ENCODE measurements around the gene PLIN5. TPM values are rescaled to one million over a fixed set of nuclear protein-coding genes. Genes with fewer than 3 reads are reported as not detected.

The PLIN5 gene
- total RNA-seq, 1 donor from 2014 or later: 0.54 TPM

- Mint-ChIP-seq H3K27me3 (ENCODE audit: unreplicated experiment) (peaks cover 11% of the 10 kb centered on the region), H3K9me3 (ENCODE audit: unreplicated experiment) (peaks cover 8% of the 10 kb centered on the region), H3K4me3 (ENCODE audit: unreplicated experiment) (no peak overlapping the region), H3K27ac (ENCODE audit: unreplicated experiment) (no peak overlapping the region), H3K36me3 (ENCODE audit: unreplicated experiment) (peaks cover 11% of the 10 kb centered on the region), H3K4me1 (ENCODE audit: low read depth, unreplicated experiment) (no peaks in the 10 kb centered on the region)
- TF ChIP-seq CTCF (IDR thresholded peaks at IDR 0.05; ENCODE audit: partially characterized antibody, unreplicated experiment): no peak
- no peak for DNase-seq
Observed at GRCh38 chr19:4537953-4538600, 3.1 kb upstream of the PLIN5 start.

GRCh38 chr19:4536798-4537197 is 1.8 kb upstream of the PLIN5 start:
- peaks cover 7% of the 10 kb centered on the region for H3K9me3 Mint-ChIP-seq (ENCODE audit: unreplicated experiment)
- TF ChIP-seq CTCF (IDR thresholded peaks at IDR 0.05; ENCODE audit: partially characterized antibody, unreplicated experiment): no peak
- H3K36me3 Mint-ChIP-seq (ENCODE audit: unreplicated experiment): peaks cover 11% of the 10 kb centered on the region
- no peak overlapping the region for H3K27ac Mint-ChIP-seq (ENCODE audit: unreplicated experiment)
- H3K4me3 Mint-ChIP-seq (ENCODE audit: unreplicated experiment): no peak overlapping the region
- DNase-seq: no peak
- peaks cover 11% of the 10 kb centered on the region for H3K27me3 Mint-ChIP-seq (ENCODE audit: unreplicated experiment)
- H3K4me1 Mint-ChIP-seq (ENCODE audit: low read depth, unreplicated experiment): no peaks in the 10 kb centered on the region

GRCh38 chr19:4533835-4534424 is 1.1 kb downstream of the PLIN5 start:
- no peak for TF ChIP-seq CTCF (IDR thresholded peaks at IDR 0.05; ENCODE audit: partially characterized antibody, unreplicated experiment)
- peaks cover 3% of the 10 kb centered on the region for H3K27me3 Mint-ChIP-seq (ENCODE audit: unreplicated experiment)
- peaks cover 1% of the 10 kb centered on the region for H3K36me3 Mint-ChIP-seq (ENCODE audit: unreplicated experiment)
- H3K9me3 Mint-ChIP-seq (ENCODE audit: unreplicated experiment): peaks cover 4% of the 10 kb centered on the region
- no peak for DNase-seq
- H3K4me3 Mint-ChIP-seq (ENCODE audit: unreplicated experiment): no peak overlapping the region
- H3K4me1 Mint-ChIP-seq (ENCODE audit: low read depth, unreplicated experiment): no peaks in the 10 kb centered on the region
- no peak overlapping the region for H3K27ac Mint-ChIP-seq (ENCODE audit: unreplicated experiment)

GRCh38 chr19:4533334-4533733 is 1.7 kb downstream of the PLIN5 start:
- H3K27me3 Mint-ChIP-seq (ENCODE audit: unreplicated experiment): peaks cover 4% of the 10 kb centered on the region
- no peak overlapping the region for H3K4me3 Mint-ChIP-seq (ENCODE audit: unreplicated experiment)
- peaks cover 4% of the 10 kb centered on the region for H3K9me3 Mint-ChIP-seq (ENCODE audit: unreplicated experiment)

More at GRCh38 chr19:4533334-4533733, 1.7 kb downstream of the PLIN5 start:
- Mint-ChIP-seq H3K27ac (ENCODE audit: unreplicated experiment) (no peak overlapping the region), H3K36me3 (ENCODE audit: unreplicated experiment) (no peaks in the 10 kb centered on the region), H3K4me1 (ENCODE audit: low read depth, unreplicated experiment) (no peaks in the 10 kb centered on the region)
- DNase-seq: no peak
- no peak for TF ChIP-seq CTCF (IDR thresholded peaks at IDR 0.05; ENCODE audit: partially characterized antibody, unreplicated experiment)

Data from glutamatergic neuron (in vitro differentiated cells).